H9 (cell line): ENCODE data around the gene ST8SIA2. TPM values are rescaled to one million over a fixed set of nuclear protein-coding genes. Genes with fewer than 3 reads are reported as not detected.
A peak's percentile ranks its signal among the peaks of the same experiment; 100 is the strongest.

Experiments
- DNase-seq: peaks from one replicate; pipeline ENCODE4 v3.0.0-alpha.2; 2017
- H2AFZ ChIP-seq: one replicate; pipeline ENCODE4 v1.6.1; 2013; ENCODE audit warnings: mild to moderate bottlenecking, low read length, control low read depth, moderate library complexity
- H2AK5ac ChIP-seq: 2 replicates; pipeline ENCODE4 v1.6.1; 2013; ENCODE audit warnings: low read length, control low read depth, mixed read lengths; ENCODE audit not compliant: insufficient read length
- H2BK120ac ChIP-seq: one replicate; pipeline ENCODE4 v1.6.1; 2013; ENCODE audit warnings: low read depth, mild to moderate bottlenecking, low read length, control low read depth, inconsistent platforms; ENCODE audit not compliant: poor library complexity, severe bottlenecking
- H2BK12ac ChIP-seq: 2 replicates; pipeline ENCODE4 v1.6.1; 2013; ENCODE audit warnings: low read length, control low read depth, mixed read lengths, low read depth; ENCODE audit not compliant: insufficient read length
- H2BK15ac ChIP-seq: 2 replicates; pipeline ENCODE4 v1.6.1; 2013; ENCODE audit warnings: low read depth, low read length, control low read depth
- H2BK20ac ChIP-seq: one replicate; pipeline ENCODE4 v1.6.1; 2013; ENCODE audit warnings: low read depth, mild to moderate bottlenecking, low read length, control low read depth, inconsistent platforms; ENCODE audit not compliant: poor library complexity, severe bottlenecking
- H2BK5ac ChIP-seq: 2 replicates; pipeline ENCODE4 v1.6.1; 2013; ENCODE audit warnings: low read length, control low read depth, mixed read lengths; ENCODE audit not compliant: insufficient read length
- H3K14ac ChIP-seq: 2 replicates; pipeline ENCODE4 v1.6.1; 2013; ENCODE audit warnings: low read length, control low read depth; ENCODE audit not compliant: insufficient read depth
- H3K18ac ChIP-seq: 2 replicates; pipeline ENCODE4 v1.6.1; 2013; ENCODE audit warnings: low read depth, mild to moderate bottlenecking, mixed read lengths, low read length, control low read depth; ENCODE audit not compliant: insufficient read length
- H3K23ac ChIP-seq: 2 replicates; pipeline ENCODE4 v1.6.1; 2013; ENCODE audit warnings: low read length, control low read depth, mixed read lengths, low read depth; ENCODE audit not compliant: insufficient read length
- H3K23me2 ChIP-seq: 2 replicates; pipeline ENCODE4 v1.6.1; 2013; ENCODE audit warnings: low read depth, mild to moderate bottlenecking, mixed read lengths, low read length, control low read depth; ENCODE audit not compliant: insufficient read length, poor library complexity, severe bottlenecking
- H3K27ac ChIP-seq: 2 replicates; pipeline ENCODE4 v1.5.1; 2013; ENCODE audit warnings: low read length, control low read depth, mixed read lengths, low read depth; ENCODE audit not compliant: insufficient read length
- H3K27me3 ChIP-seq: 2 replicates; pipeline ENCODE4 v1.6.1; 2013; ENCODE audit warnings: low read length, control low read depth, inconsistent platforms; ENCODE audit not compliant: insufficient read depth
- H3K4ac ChIP-seq: 2 replicates; pipeline ENCODE4 v1.6.1; 2013; ENCODE audit warnings: low read depth, mild to moderate bottlenecking, control low read depth, inconsistent platforms, low read length, moderate library complexity
- H3K4me1 ChIP-seq: 2 replicates; pipeline ENCODE4 v1.6.1; 2013; ENCODE audit warnings: low read length, control low read depth, inconsistent platforms; ENCODE audit not compliant: insufficient read depth
- H3K4me2 ChIP-seq: 2 replicates; pipeline ENCODE4 v1.6.1; 2013; ENCODE audit warnings: low read length, control low read depth, mixed read lengths; ENCODE audit not compliant: insufficient read length, insufficient read depth
- H3K56ac ChIP-seq: 2 replicates; pipeline ENCODE4 v1.6.1; 2013; ENCODE audit warnings: low read depth, mild to moderate bottlenecking, mixed read lengths, low read length, control low read depth; ENCODE audit not compliant: insufficient read length
- H3K79me1 ChIP-seq: 2 replicates; pipeline ENCODE4 v1.6.1; 2013; ENCODE audit warnings: low read depth, mild to moderate bottlenecking, moderate library complexity, low read length, control low read depth, inconsistent platforms; ENCODE audit not compliant: insufficient read depth, poor library complexity, severe bottlenecking
- H3K79me2 ChIP-seq: 2 replicates; pipeline ENCODE4 v1.6.1; 2013; ENCODE audit warnings: low read length, control low read depth, inconsistent platforms; ENCODE audit not compliant: insufficient read depth
- H3K9ac ChIP-seq: 2 replicates; pipeline ENCODE4 v1.6.1; 2013; ENCODE audit warnings: low read length, control low read depth, mixed read lengths; ENCODE audit not compliant: insufficient read length; ENCODE audit errors: extremely low read depth
- H3K9me3 ChIP-seq: one replicate; pipeline ENCODE4 v1.6.1; 2013; ENCODE audit warnings: low read depth, low read length, inconsistent platforms; ENCODE audit not compliant: control insufficient read depth
- H3T11ph ChIP-seq: one replicate; pipeline ENCODE4 v1.6.1; 2013; ENCODE audit warnings: mild to moderate bottlenecking, low read length, control low read depth, inconsistent platforms
- H4K20me1 ChIP-seq: one replicate; pipeline ENCODE4 v1.6.1; 2013; ENCODE audit not compliant: control insufficient read depth, insufficient read length, insufficient read depth
- H4K5ac ChIP-seq: 2 replicates; pipeline ENCODE4 v1.6.1; 2013; ENCODE audit warnings: low read depth, mild to moderate bottlenecking, mixed read lengths, low read length, control low read depth; ENCODE audit not compliant: insufficient read length
- H4K8ac ChIP-seq: replicated peaks from 2 replicates; pipeline ENCODE4 v1.6.1; 2013; ENCODE audit warnings: low read length, control low read depth, mixed read lengths, low read depth; ENCODE audit not compliant: insufficient read length
- H4K91ac ChIP-seq: 2 replicates; pipeline ENCODE4 v1.6.1; 2013; ENCODE audit warnings: low read depth, mild to moderate bottlenecking, moderate library complexity, mixed read lengths, low read length, control low read depth; ENCODE audit not compliant: insufficient read length
- H3K27ac Mint-ChIP-seq, 3 experiments: 2 replicates in 2 of 3; 3 replicates in 1 of 3; pipeline ENCODE4 v1.8.0; 2020 to 2021; ENCODE audit warnings: mixed read lengths in 3 of 3, mild to moderate bottlenecking in 1 of 3, moderate library complexity in 1 of 3
- H3K27me3 Mint-ChIP-seq: 2 replicates; pipeline ENCODE4 v1.8.0; 2021; ENCODE audit warnings: low read depth, mild to moderate bottlenecking, moderate library complexity, mixed read lengths
- H3K36me3 Mint-ChIP-seq, 3 experiments: 2 replicates in 2 of 3; 3 replicates in 1 of 3; pipeline ENCODE4 v1.8.0; 2020 to 2021; ENCODE audit warnings: low read depth in 3 of 3, mixed read lengths in 3 of 3; ENCODE audit not compliant: insufficient read depth in 1 of 3
- H3K4me1 Mint-ChIP-seq, 2 experiments: 2 replicates each; pipeline ENCODE4 v1.8.0; 2020; ENCODE audit warnings: mixed read lengths in 2 of 2
- H3K4me3 Mint-ChIP-seq, 2 experiments: 2 replicates in 1 of 2; 3 replicates in 1 of 2; pipeline ENCODE4 v1.8.0; 2020 to 2021; ENCODE audit warnings: mild to moderate bottlenecking in 2 of 2, mixed read lengths in 2 of 2, moderate library complexity in 1 of 2
- H3K9me3 Mint-ChIP-seq, 2 experiments: 2 replicates in 1 of 2; 3 replicates in 1 of 2; pipeline ENCODE4 v1.8.0; 2020; ENCODE audit warnings: mild to moderate bottlenecking in 2 of 2, mixed read lengths in 2 of 2, moderate library complexity in 1 of 2
- WGBS: extraction: QIAGEN DNeasy Blood & Tissue Kit; methylation state at CpG from one replicate; pipeline ENCODE4 v1.1.7; 2013; ENCODE audit warnings: missing lambda C conversion rate, low lambda C conversion rate, mixed read lengths; ENCODE audit not compliant: insufficient read length; ENCODE audit errors: extremely low coverage; 5-methylcytosine and 5-hydroxymethylcytosine counted together
- total RNA-seq: library from RNA; stranded (reverse); gene quantifications from 2 replicates; pipeline ENCODE4 v1.2.1, GENCODE V29; 2021
- TF ChIP-seq, protein P1 (sequence below): fragments of 200-600 bp; sonication (generic); conservative IDR thresholded peaks from 3 replicates; pipeline ENCODE4 v1.8.0; 2021; ENCODE audit warnings: antibody characterized with exemption, mild to moderate bottlenecking

Gene ST8SIA2
- total RNA-seq, 1 experiment from 2014 or later = 1.8 TPM

DNA sequence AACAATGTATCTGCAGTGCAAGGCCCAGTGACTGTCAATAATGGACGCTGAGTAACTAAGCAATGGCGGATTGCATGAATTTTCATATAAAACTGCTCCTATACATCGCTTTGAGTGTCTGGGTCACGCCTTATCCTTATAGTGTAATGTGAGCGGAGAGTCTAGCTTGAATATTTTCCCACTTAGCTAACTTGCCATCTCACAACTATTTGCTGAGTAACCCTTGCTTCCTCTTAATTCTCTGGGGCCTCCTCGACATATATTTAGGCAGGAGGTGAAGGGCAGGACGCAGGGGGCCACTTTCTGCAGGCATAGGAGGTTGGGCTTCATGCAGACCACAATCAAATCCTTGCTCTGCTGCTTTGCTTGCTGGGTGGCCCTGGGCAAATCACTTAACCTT lies 24.0 kb downstream of the ST8SIA2 start:
- H4K8ac ChIP-seq = no peak overlapping the region
- Mint-ChIP-seq H3K27ac (peak overlapping the region in 1 of 3 experiments; percentile 59; a peak in 1 of 7 replicates), H3K4me3 (no peak overlapping the region), H3K27me3 (peaks cover 38% of the 10 kb centered on the region), H3K4me1 (peaks cover 30 to 40% of the 10 kb centered on the region in 2 experiments), H3K9me3 (no peaks in the 10 kb centered on the region), H3K36me3 (peaks cover 0 to under 1% (median 0%) of the 10 kb centered on the region in 3 experiments; a peak in 2 of 7 replicates)
- H3T11ph ChIP-seq = no peak overlapping the region
- H3K18ac ChIP-seq = no peak overlapping the region
- no peak overlapping the region for H3K9ac ChIP-seq
- TF ChIP-seq, protein P1, sequence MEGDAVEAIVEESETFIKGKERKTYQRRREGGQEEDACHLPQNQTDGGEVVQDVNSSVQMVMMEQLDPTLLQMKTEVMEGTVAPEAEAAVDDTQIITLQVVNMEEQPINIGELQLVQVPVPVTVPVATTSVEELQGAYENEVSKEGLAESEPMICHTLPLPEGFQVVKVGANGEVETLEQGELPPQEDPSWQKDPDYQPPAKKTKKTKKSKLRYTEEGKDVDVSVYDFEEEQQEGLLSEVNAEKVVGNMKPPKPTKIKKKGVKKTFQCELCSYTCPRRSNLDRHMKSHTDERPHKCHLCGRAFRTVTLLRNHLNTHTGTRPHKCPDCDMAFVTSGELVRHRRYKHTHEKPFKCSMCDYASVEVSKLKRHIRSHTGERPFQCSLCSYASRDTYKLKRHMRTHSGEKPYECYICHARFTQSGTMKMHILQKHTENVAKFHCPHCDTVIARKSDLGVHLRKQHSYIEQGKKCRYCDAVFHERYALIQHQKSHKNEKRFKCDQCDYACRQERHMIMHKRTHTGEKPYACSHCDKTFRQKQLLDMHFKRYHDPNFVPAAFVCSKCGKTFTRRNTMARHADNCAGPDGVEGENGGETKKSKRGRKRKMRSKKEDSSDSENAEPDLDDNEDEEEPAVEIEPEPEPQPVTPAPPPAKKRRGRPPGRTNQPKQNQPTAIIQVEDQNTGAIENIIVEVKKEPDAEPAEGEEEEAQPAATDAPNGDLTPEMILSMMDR = no peak
- H4K20me1 ChIP-seq = no peaks in the 10 kb centered on the region
- no peak overlapping the region for H3K4ac ChIP-seq
- H3K23me2 ChIP-seq = no peaks in the 10 kb centered on the region
- H2AFZ ChIP-seq = no peak overlapping the region
- H3K14ac ChIP-seq = no peak overlapping the region
- no peaks in the 10 kb centered on the region for H3K79me1 ChIP-seq
- H3K27ac ChIP-seq = no peak overlapping the region
- H2BK5ac ChIP-seq = no peak overlapping the region
- H3K9me3 ChIP-seq = no peaks in the 10 kb centered on the region
- H2BK15ac ChIP-seq = no peak overlapping the region
- H3K4me1 ChIP-seq = peaks cover 3% of the 10 kb centered on the region
- H3K56ac ChIP-seq = no peak overlapping the region
- H4K5ac ChIP-seq = no peak overlapping the region
- no peak overlapping the region for H3K23ac ChIP-seq
- H3K27me3 ChIP-seq = no peaks in the 10 kb centered on the region
- no peak for DNase-seq
- no peak overlapping the region for H3K4me2 ChIP-seq
- WGBS = no CpG with 5 or more reads among the region's 7 CpGs
- H2BK120ac ChIP-seq = no peak overlapping the region
- no peaks in the 10 kb centered on the region for H3K79me2 ChIP-seq
- H2BK12ac ChIP-seq = no peak overlapping the region
- no peak overlapping the region for H2AK5ac ChIP-seq
- H4K91ac ChIP-seq = no peak overlapping the region
- no peak overlapping the region for H2BK20ac ChIP-seq
